Breast epithelium (tissue), 4 donors: ENCODE measurements around the gene SEMA3F. TPM values are rescaled to one million over a fixed set of nuclear protein-coding genes. Genes with fewer than 3 reads are reported as not detected.

ENCODE experiments used
- DNase-seq, 2 donors: peaks; one replicate each; pipeline ENCODE4 v3.0.0-alpha.2; 2019; ENCODE audit warnings: low spot score in 2 of 2
- H3K27ac ChIP-seq, 2 donors: fragments of 200-600 bp; sonication (generic) in 1 of 2; one replicate each; pipeline ENCODE4 v1.5.1; 2016 to 2019; ENCODE audit warnings: mild to moderate bottlenecking in 1 of 2
- H3K27me3 ChIP-seq, 2 donors: fragments of 200-600 bp; sonication (generic) in 1 of 2; one replicate each; pipeline versions ENCODE4 v1.5.1 to v1.6.0; 2017 to 2019; ENCODE audit warnings: control low read depth in 1 of 2, mild to moderate bottlenecking in 1 of 2
- H3K36me3 ChIP-seq: fragments of 200-600 bp; one replicate; pipeline ENCODE4 v1.5.1; 2019
- H3K4me1 ChIP-seq, 2 donors: fragments of 200-600 bp; sonication (generic); one replicate each; pipeline ENCODE4 v1.5.1; 2016 to 2019; ENCODE audit warnings: control low read depth in 1 of 2
- H3K4me3 ChIP-seq, 3 donors: fragments of 200-600 bp; sonication (generic); 1 replicate in 2 of 3; 2 replicates in 1 of 3; pipeline ENCODE4 v1.5.1; 2016 to 2019; ENCODE audit warnings: mild to moderate bottlenecking in 3 of 3, moderate library complexity in 2 of 3
- H3K9me3 ChIP-seq, 2 donors: fragments of 200-600 bp; sonication (generic) in 1 of 2; one replicate each; pipeline ENCODE4 v1.5.1; 2016 to 2019; ENCODE audit warnings: control low read depth in 1 of 2
- POLR2A ChIP-seq: fragments of 450-650 bp; IDR thresholded peaks from one replicate; pipeline ENCODE4 v1.6.1; 2016; ENCODE audit warnings: antibody characterized with exemption, mild to moderate bottlenecking, moderate library complexity
- POLR2AphosphoS5 ChIP-seq, 3 donors: sonication (generic); formaldehyde crosslinking; IDR thresholded peaks; one replicate each; pipeline ENCODE4 v1.6.1; 2017; ENCODE audit warnings: antibody characterized with exemption in 3 of 3
- intact Hi-C: fragments of 100-400 bp; cut with DNase I; formaldehyde crosslinking; loops from one replicate; pipeline ENCODE4 v1.15.1; 2023; ENCODE audit warnings: low total_unique reads
- total RNA-seq, 3 donors: library from RNA; depleted of rRNA; stranded (reverse); fragments of >200 nt; gene quantifications; one replicate each; pipeline ENCODE4 v1.1.0, GENCODE V29; 2016
- TF ChIP-seq, protein P1 (sequence below), 3 donors: fragments of 450-650 bp; IDR thresholded peaks; one replicate each; pipeline ENCODE4 v1.5.1; 2016 to 2017; ENCODE audit warnings: antibody characterized with exemption in 3 of 3, mild to moderate bottlenecking in 3 of 3, moderate library complexity in 3 of 3

Gene SEMA3F
- total RNA-seq, 3 donors from 2014 or later: 7.7 to 49.8 (median 26.9) TPM

- Histone ChIP-seq H3K4me1 (peaks cover 13 to 32% of the 10 kb centered on the region in 2 donors), H3K36me3 (no peaks in the 10 kb centered on the region), H3K9me3 (no peaks in the 10 kb centered on the region), H3K4me3 (peak overlapping the region in 1 of 3 donors; percentile 19), H3K27ac (peak overlapping the region; percentile 79 to 91), H3K27me3 (no peaks in the 10 kb centered on the region)
- intact Hi-C loops: no loop called here
- TF ChIP-seq POLR2A: no peak
- TF ChIP-seq POLR2AphosphoS5 (IDR thresholded peaks at IDR 0.05): no peak
- TF ChIP-seq, protein P1, sequence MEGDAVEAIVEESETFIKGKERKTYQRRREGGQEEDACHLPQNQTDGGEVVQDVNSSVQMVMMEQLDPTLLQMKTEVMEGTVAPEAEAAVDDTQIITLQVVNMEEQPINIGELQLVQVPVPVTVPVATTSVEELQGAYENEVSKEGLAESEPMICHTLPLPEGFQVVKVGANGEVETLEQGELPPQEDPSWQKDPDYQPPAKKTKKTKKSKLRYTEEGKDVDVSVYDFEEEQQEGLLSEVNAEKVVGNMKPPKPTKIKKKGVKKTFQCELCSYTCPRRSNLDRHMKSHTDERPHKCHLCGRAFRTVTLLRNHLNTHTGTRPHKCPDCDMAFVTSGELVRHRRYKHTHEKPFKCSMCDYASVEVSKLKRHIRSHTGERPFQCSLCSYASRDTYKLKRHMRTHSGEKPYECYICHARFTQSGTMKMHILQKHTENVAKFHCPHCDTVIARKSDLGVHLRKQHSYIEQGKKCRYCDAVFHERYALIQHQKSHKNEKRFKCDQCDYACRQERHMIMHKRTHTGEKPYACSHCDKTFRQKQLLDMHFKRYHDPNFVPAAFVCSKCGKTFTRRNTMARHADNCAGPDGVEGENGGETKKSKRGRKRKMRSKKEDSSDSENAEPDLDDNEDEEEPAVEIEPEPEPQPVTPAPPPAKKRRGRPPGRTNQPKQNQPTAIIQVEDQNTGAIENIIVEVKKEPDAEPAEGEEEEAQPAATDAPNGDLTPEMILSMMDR (IDR thresholded peaks at IDR 0.05): no peak
- DNase-seq: peak; percentile 85 to 93
Measured at GRCh38 chr3:50150863-50151686, 4.0 kb upstream of the SEMA3F start.

GRCh38 chr3:50151728-50152127, 3.4 kb upstream of the SEMA3F start:
- Histone ChIP-seq H3K9me3 (no peaks in the 10 kb centered on the region), H3K27ac (peak overlapping the region; percentile 79 to 91), H3K4me1 (peaks cover 13 to 32% of the 10 kb centered on the region in 2 donors), H3K4me3 (peak overlapping the region in 1 of 3 donors; percentile 19), H3K27me3 (no peaks in the 10 kb centered on the region), H3K36me3 (no peaks in the 10 kb centered on the region)
- no peak for TF ChIP-seq POLR2AphosphoS5 (IDR thresholded peaks at IDR 0.05)
- TF ChIP-seq, protein P1 (IDR thresholded peaks at IDR 0.05): no peak
- no peak for TF ChIP-seq POLR2A
- intact Hi-C loops: no loop called here
- DNase-seq: no peak

GRCh38 chr3:50153782-50154475, 1.2 kb upstream of the SEMA3F start:
- Histone ChIP-seq H3K36me3 (no peaks in the 10 kb centered on the region), H3K27me3 (no peaks in the 10 kb centered on the region), H3K27ac (peak overlapping the region; percentile 78 to 90), H3K4me1 (peaks cover 13 to 30% of the 10 kb centered on the region in 2 donors), H3K4me3 (peak overlapping the region in 2 of 3 donors; percentile 66 to 89), H3K9me3 (no peaks in the 10 kb centered on the region)
- DNase-seq: no peak
- TF ChIP-seq POLR2A (no peak), POLR2AphosphoS5 (IDR thresholded peaks at IDR 0.05) (no peak)
- TF ChIP-seq, protein P1 (IDR thresholded peaks at IDR 0.05): no peak
- intact Hi-C loops: no loop called here

DNA sequence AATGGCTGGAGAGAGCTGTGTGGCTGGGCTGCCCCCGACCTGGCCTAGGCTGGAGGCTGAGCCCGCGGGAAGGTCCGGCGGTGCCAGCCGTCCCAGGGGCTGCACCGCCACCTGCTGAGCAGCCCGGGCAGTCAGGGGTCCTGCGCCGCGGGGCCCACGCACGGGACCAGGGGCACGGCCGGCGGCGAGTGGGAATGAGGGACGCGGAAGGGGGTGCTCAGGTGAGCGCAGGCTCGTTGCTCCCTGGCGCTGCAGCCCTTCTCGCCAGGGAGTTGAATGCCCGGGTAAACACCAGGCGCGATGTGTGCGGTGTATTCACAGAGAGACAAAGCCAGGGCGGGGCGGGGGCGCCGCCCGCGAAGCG, 666 bp upstream of the SEMA3F start:
- peak overlapping the region; percentile 47 to 89 (median 66) for H3K4me3 ChIP-seq
- no peak for DNase-seq
- H3K27me3 ChIP-seq: no peaks in the 10 kb centered on the region
- no peaks in the 10 kb centered on the region for H3K36me3 ChIP-seq
- intact Hi-C loops: no loop called here
- H3K9me3 ChIP-seq: no peaks in the 10 kb centered on the region
- peaks cover 13 to 30% of the 10 kb centered on the region in 2 donors for H3K4me1 ChIP-seq
- TF ChIP-seq POLR2AphosphoS5 (IDR thresholded peaks at IDR 0.05): no peak
- H3K27ac ChIP-seq: peak overlapping the region; percentile 78 to 90

DNA sequence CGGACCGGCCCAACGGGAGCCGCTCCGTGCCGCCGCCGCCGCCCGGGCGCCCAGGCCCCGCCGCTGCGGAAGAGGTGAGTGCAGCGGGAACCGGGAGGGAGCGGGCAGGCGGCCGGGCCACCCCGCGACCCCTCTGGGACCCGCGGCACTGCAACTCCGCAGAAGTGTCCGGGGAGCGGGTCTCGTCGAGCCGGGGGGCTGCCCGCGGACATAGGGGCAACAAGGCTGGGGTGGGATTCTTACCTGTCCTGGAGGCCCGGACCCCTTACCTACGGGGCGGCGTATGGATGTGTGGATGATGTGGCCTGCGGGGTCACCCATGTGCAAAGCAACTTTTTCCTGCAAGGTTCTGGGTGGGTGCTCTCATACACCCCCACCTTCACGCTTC, 361 bp downstream of the SEMA3F start:
- Histone ChIP-seq H3K4me1 (peaks cover 13 to 23% of the 10 kb centered on the region in 2 donors), H3K27ac (peak overlapping the region; percentile 78 to 90), H3K27me3 (no peaks in the 10 kb centered on the region), H3K9me3 (no peaks in the 10 kb centered on the region), H3K4me3 (peak overlapping the region; percentile 47 to 89 (median 66)), H3K36me3 (no peaks in the 10 kb centered on the region)
- intact Hi-C loops: no loop called here
- TF ChIP-seq, protein P1 (IDR thresholded peaks at IDR 0.05): no peak
- TF ChIP-seq POLR2A: no peak
- TF ChIP-seq POLR2AphosphoS5 (IDR thresholded peaks at IDR 0.05): no peak
- DNase-seq: no peak
